NCI-H510A treated with DMSO at 0.1 percent for 48 hours (cell line): Measurements from ENCODE around the gene PTPRC.

Experiments used
- DNase-seq: peaks from one replicate; lab custom pipeline; 2025; lab: John Stamatoyannopoulos, UW

The PTPRC gene

GRCh38 chr1:198674009-198674408, 35.2 kb downstream of the PTPRC start:
- no peak for DNase-seq

DNA sequence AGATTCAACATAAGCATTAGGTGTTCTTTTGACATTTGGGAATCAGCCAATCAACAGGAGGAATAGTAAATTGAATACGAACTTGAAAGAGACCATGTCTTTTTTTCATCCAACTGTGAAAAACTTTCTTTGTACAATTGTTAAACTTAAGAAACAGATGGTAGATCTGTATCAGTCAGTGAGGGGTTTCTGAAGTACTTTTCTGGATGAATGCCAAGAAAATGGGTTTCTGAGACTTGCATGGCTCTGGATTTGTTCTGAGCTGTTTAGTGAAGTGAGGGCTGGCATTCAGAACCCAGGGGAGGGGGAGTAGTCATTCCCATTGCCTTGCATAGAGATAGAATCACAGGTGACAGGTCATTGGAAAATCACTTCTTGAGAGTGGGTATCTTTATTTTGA, 37.4 kb downstream of the PTPRC start:
- DNase-seq = no peak

DNA sequence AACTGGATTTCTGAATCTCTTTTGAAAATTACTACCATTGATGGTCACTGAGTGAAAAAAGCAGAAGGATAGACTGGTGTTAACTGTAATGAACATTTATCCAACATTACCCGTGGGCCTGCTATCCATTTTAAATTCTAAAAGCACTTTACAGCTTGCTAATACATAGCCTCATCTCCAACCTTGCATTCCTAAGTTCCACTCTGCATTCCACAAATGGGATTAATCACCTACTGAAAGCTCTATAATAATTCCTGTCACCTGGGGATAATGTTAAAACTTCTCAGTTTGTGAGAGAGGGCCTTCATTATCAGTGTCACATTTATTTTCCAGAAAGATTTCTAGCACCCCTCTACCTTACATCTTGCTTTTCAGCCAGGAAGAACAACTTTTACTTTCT, 38.2 kb downstream of the PTPRC start:
- no peak for DNase-seq

DNA sequence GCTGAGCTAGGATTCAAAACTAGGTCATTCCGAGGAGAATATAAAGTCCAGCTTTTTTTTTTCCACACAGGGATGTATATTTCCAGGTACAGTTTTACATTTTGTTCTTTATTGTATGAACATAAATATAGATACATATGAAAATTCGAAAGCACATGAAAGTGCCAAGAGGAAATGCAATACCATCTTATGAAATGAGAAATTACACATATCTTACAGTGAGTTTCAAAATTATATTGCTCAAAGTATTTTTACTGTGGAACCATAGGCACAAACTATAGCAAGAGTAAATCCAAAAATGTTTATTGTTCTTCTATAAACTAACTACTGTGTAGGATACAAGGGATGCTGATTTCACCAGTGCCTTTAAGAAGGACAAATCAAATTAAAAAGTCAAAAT, 39.0 kb downstream of the PTPRC start:
- no peak for DNase-seq

DNA sequence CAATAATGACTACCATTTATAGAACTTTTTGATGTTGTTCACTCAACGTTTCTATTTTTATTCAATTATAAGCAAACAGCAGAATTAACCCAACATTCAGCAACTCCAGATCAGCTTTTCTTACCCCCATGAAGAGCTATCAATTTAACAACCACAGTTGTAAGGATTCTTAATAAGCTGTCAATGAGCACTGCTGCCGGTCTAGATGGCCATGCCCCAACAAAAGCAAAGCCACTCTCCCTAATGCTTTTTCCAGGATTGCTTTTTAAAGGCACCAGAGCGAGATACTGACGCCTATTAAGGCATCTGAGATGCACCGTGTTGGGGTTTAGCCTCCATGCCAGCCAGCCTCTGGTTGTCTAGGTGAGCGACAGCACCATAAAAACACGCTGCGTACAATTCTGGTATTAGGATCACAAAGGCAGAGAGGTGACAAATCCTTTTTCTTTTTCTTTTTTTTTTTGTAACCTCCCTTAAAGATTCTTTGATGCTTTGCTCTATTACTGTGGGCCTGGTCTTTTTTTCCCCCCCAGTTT, 39.5 kb downstream of the PTPRC start:
- DNase-seq = no peak

- DNase-seq = no peak
These were observed 40.1 kb downstream of the PTPRC start for GRCh38 chr1:198678901-198679329.

DNA sequence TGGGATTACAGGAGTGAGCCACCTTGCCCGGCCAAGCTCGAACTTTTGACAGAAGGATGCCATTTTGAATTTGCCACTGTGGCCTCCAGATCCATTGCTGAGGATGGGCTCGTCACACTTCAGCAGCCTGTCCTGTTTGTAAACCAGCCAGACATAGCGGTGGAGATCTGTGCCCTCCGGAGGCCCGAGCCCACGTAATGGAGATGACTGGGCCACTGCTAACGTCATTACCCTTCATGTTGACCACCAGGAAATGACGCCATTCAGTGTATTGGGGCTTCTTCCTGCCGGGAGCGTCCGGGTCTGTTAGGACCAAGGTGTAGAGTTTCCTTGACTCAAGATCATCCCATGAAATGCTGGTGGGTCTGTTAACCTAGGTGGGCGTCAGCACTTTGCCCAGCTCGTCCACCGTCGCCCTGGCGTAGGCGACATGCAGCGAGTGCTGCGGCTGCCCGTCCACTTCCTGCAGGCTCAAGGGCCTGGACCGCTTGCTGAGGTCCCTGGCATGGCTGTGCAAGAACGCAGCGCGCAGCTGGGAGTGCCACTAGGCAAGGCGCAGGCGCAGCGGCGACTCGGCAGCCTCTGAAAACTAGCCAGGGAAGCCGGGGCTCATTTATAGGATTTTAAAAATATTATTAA, 40.8 kb downstream of the PTPRC start:
- no peak for DNase-seq

GRCh38 chr1:198680174-198680875, 41.5 kb downstream of the PTPRC start:
- DNase-seq = no peak

GRCh38 chr1:198681252-198681651, 42.4 kb downstream of the PTPRC start:
- DNase-seq = peak; percentile 68

GRCh38 chr1:198681831-198682759, 43.3 kb downstream of the PTPRC start:
- DNase-seq = peak; percentile 35

DNA sequence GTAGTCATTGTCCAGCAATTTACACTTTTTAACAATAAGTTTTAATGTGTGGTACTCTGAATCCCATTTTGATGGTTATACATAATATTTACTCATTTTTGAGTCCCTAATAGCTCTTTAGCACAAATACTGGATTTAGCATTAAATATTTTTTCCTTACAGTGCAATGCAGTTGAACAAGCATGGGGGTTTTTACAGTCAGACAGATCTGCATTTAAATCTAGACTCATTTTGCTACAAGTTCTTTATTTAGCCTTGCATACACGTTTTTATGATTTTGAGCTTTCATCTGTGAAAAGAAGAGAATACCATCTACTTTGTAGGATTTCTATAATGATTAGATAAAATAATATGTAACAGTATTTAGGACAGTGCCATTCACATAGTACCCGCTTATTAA, 44.0 kb downstream of the PTPRC start:
- no peak for DNase-seq

GRCh38 chr1:198683449-198683848, 44.6 kb downstream of the PTPRC start:
- no peak for DNase-seq

DNA sequence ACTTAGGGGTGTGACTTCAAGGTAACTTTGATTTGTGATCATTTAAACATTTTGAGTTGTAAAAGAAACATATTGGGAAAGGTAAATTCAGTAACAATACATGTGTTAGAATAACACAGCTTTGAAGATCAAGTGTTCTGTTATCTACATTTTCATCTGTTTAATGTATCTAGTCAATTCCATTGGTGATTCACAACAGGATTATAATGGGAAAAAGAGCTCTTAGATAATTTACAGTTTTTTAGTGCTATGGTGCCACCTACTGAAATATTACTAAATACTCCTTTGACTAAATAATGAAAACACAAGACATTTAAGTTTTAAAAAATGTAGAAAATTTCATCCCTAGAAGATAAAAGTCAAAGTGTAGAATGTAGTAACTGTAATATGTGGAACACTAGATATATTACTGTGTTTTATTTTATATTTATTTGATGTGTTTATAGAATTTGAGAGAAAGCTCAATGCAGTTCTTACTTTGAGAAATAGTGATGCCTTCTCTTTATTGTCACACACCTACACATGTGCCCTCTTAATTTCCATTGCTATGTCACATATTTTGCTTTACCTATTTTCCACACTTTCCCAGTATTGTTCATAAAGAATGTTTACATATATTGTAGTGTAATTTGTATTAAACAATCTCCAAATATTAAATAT, 47.4 kb downstream of the PTPRC start:
- peak; percentile 36 for DNase-seq

DNA sequence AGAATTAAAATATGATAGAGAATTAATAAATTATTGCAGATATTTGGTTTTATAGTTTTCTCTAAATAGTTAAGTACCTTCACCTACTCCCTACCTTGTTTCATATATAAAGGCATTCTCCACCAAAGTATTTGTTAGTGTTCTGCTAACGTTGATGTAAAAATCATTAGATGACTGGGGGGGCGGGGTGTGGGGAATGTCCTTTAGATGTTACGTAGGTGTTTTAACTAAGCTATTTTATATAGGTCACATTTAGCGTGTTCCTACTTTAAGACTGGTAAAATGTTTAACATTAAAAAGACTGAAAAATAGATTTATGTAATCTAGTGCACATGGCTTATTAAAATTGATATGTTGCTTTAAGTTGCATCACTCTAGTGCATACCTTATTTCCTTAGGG, 48.6 kb downstream of the PTPRC start:
- no peak for DNase-seq

DNA sequence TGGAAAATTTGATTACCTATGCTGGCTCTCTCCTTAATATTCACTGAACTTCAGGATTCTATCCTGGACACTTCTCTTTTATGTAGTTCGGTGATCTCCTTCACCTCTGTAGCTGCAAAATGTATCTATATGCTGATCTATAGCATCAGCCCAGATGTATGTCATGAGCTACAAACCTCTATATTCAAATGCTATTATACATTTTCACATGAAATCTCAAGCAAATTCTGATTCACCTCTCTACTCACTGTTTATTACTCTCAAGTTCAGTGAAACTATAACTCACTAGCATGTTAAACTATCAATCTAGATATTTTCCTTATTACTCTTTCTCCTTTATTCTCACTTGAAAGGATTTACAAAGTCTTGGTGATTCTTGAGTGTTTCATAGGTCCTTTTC, 52.2 kb downstream of the PTPRC start:
- DNase-seq = no peak

GRCh38 chr1:198693321-198693720, 54.5 kb downstream of the PTPRC start:
- DNase-seq = no peak

- DNase-seq = no peak
These were observed 55.7 kb downstream of the PTPRC start for GRCh38 chr1:198694542-198694941.

DNA sequence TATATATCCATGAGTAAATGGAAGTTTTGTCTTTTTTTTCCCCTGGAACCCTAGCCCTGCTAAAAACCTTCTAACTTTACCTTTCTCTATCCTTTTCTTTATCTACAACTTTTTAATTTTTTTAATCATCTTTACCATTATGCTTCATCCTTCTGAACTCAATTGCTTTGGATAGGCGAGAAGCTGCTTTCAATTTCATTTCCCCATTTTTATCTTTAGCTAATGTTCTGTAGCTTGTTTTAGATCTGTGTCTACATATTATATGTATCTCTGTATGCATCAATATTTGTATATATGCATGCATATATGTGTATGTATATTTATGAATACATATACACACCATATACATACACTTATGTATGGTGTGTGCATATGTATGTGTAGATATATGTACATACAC, 57.4 kb downstream of the PTPRC start:
- DNase-seq = no peak

GRCh38 chr1:198699167-198700015, 60.6 kb downstream of the PTPRC start:
- peak; percentile 76 for DNase-seq

DNA sequence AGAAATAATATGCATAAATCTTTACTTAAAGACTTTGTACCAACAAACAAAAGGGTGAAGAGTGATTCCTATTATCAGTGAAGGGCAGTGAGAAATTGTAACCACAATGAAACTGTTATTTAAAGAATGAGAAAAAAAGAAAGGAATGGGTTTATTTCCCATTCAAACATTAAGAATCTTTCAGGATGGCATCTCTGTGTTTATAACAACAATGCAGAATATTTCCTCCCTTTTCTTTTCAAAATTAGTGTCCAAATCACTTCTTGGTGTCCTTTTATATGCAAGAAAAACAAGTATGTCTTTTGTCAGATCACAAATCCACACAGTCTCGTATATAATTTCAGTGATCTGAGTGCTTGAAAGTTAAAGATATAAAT, 61.2 kb downstream of the PTPRC start:
- no peak for DNase-seq

DNA sequence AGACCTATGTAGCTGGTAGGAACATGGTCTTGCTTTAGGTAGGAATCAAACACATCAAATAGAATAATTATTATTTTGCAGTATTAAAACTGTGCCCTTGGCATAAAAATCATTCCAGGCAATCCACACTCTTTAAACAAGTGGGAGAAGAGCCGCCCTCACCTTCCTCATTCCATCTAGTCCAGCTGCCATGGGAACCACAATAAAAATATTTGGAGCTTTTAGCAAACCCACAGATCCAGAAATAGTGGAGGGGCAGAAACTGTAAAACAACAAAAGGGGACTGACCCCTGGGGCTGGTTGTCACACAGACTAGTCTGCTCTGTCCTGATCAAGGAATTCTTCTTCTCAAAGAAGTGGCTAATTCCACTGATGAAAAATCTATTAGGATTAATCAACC, 61.6 kb downstream of the PTPRC start:
- DNase-seq = no peak
